Hindlimb muscle (tissue), 1 donor: ENCODE measurements around the gene PSTPIP2. TPM values are rescaled to one million over a fixed set of nuclear protein-coding genes. Genes with fewer than 3 reads are reported as not detected.

Experiments used
- polyA plus RNA-seq: library from polyadenylated mRNA; unstranded; fragments of 120-200 nt; gene quantifications from one replicate; pipeline ENCODE4 v1.2.1, GENCODE V29; 2013; ENCODE audit not compliant: insufficient read length

PSTPIP2 gene
- polyA plus RNA-seq, 1 donor = 1.9 TPM

Other genes starting within 250 kb of the PSTPIP2 start
- 0.19 TPM for gene SIGLEC15, start 246.6 kb downstream of the PSTPIP2 start, polyA plus RNA-seq
- 12.6 TPM for gene EPG5, start 104.9 kb downstream of the PSTPIP2 start, polyA plus RNA-seq
- 439 TPM for gene ATP5F1A, start 26.0 kb upstream of the PSTPIP2 start, polyA plus RNA-seq
- gene HAUS1, start 32.1 kb upstream of the PSTPIP2 start, polyA plus RNA-seq = 19.2 TPM